GM06990 (cell line): ENCODE results near the gene KLF3.
"Not testable (repeated sequence)": the region's sequence is repeated elsewhere in the genome, so short reads cannot be mapped to it uniquely, and the experiment has no call there.

ENCODE experiments used
- DNase-seq: peaks from one replicate; pipeline ENCODE4 v3.0.0-alpha.2; 2011; ENCODE audit not compliant: insufficient read length; ENCODE audit errors: extremely low read depth
- H3K27me3 ChIP-seq: replicated peaks from 2 replicates; pipeline ENCODE4 v1.6.0; 2011; ENCODE audit warnings: low read length; ENCODE audit not compliant: control insufficient read depth, insufficient read depth
- H3K36me3 ChIP-seq: 2 replicates; pipeline ENCODE4 v1.5.1; 2011; ENCODE audit warnings: low read length; ENCODE audit not compliant: control insufficient read depth, insufficient read depth
- H3K4me3 ChIP-seq: replicated peaks from 2 replicates; pipeline ENCODE4 v1.5.1; 2011; ENCODE audit warnings: low read depth, mild to moderate bottlenecking, control low read depth, low read length
- CTCF ChIP-seq: IDR thresholded peaks from 2 replicates; pipeline ENCODE4 v1.5.1; 2011; ENCODE audit warnings: low read length, control low read depth, mild to moderate bottlenecking, inconsistent platforms; ENCODE audit not compliant: insufficient read depth, poor library complexity, severe bottlenecking

KLF3 gene

DNA sequence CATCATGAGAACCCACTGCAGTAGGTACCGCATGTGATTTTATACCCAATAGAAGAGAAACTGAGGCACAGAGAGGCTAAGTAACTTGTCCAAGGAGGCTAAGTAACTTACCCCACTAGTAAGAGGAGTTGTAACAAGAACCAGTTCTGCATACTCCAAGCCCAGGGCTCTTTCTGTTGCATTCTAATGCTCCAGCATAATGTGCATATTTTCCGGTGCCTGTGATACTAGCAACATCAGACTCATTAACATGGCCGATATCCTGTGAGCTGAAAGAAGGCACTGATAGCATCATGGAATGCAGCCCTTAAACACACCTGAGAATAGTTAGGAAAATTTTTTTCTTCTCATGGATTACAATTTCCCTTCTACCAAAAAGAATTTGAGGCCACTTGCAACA lies 39.7 kb upstream of the KLF3 start:
- Histone ChIP-seq H3K27me3 (no peaks in the 10 kb centered on the region), H3K36me3 (no peaks in the 10 kb centered on the region), H3K4me3 (no peak overlapping the region)
- no peak for TF ChIP-seq CTCF
- DNase-seq: no peak

GRCh38 chr4:38625508-38625907 lies 38.5 kb upstream of the KLF3 start:
- Histone ChIP-seq H3K36me3 (no peaks in the 10 kb centered on the region), H3K27me3 (no peaks in the 10 kb centered on the region), H3K4me3 (no peak overlapping the region)
- no peak for TF ChIP-seq CTCF
- no peak for DNase-seq

GRCh38 chr4:38626901-38627444 lies 37.0 kb upstream of the KLF3 start:
- H3K4me3 ChIP-seq, H3K27me3 ChIP-seq, H3K36me3 ChIP-seq, DNase-seq: not testable (repeated sequence)

DNA sequence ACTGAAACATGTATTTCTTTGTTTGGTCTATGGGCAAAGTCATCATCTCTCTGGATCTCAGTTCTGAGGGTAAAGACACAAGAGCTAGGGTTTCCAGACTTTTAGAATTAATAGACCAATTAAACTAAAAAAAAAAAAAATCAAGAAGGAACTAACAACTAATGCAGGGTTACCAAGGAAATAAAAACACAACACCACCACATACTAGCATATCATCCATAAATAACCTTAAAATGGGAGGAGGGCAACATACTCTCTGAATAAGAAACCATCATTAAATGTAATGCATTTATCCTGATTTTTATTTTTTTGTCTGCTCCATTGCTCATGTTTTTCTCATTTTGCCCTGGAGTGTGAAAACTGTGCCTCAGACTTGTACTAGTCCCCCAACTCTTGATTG lies 33.5 kb upstream of the KLF3 start:
- Histone ChIP-seq H3K4me3 (no peak overlapping the region), H3K27me3 (no peaks in the 10 kb centered on the region; the same call in 1 of the 2 replicates), H3K36me3 (no peaks in the 10 kb centered on the region)
- no peak for DNase-seq
- no peak for TF ChIP-seq CTCF

DNA sequence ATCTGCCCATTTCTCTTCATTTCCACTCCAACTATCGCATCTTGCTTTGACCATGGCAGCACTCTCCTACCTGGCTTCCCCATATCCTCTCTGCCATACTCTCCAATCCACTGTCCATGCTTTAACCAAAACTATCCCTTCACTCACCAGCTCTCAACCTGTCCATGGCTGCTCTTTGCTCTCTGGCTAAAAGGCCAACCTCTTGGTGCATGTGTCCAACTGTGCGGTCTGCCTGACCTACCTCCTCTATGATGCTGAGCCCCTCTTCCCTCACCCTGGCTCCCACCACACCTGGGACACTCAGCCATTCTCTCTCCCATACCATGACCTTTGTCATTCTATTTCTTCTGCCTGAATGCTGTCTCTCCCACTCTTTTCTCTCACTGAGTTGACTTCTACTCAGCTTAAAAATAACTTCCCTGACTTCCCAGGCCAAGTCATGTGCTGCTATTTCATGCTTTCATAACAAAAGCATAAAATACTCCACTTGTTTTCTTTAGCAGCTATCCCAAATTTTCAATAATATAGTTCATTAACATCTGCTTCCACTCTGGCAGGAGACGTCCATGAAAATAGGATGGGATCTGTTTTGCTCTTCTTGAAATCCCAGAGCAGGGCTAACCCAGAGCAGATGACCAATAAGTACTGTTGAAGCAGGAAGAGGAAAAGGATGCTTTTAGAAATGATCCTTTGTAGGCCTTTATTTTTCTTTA lies 29.8 kb upstream of the KLF3 start:
- DNase-seq: no peak
- Histone ChIP-seq H3K36me3 (no peaks in the 10 kb centered on the region), H3K27me3 (no peaks in the 10 kb centered on the region; the same call in 1 of the 2 replicates), H3K4me3 (no peak overlapping the region)
- TF ChIP-seq CTCF: no peak

GRCh38 chr4:38639242-38639641 lies 24.8 kb upstream of the KLF3 start:
- H3K27me3 ChIP-seq: no peaks in the 10 kb centered on the region; the same call in none of the 2 replicates
- no peak for TF ChIP-seq CTCF

More at GRCh38 chr4:38639242-38639641, 24.8 kb upstream of the KLF3 start:
- no peaks in the 10 kb centered on the region for H3K36me3 ChIP-seq
- H3K4me3 ChIP-seq: no peak overlapping the region
- no peak for DNase-seq
